Measurements from ENCODE around the gene TMEM164.

TMEM164 gene

GRCh38 chrX:110175146-110175545 is 172.2 kb downstream of the TMEM164 start:
- DNase-seq (ENCODE audit: extremely low spot score), result no peak
- no peak for TF ChIP-seq FOXM1 (IDR thresholded peaks at IDR 0.05; ENCODE audit: borderline replicate concordance)
- POLR2A ChIA-PET, result no interaction called here
- CTCF ChIA-PET, result interaction anchor here (1.1 to 6.4 kb wide), 2 partner anchors 7 to 16 kb away, joined by 5 to 38 read pairs; no protein-coding TSS in a partner anchor

DNA sequence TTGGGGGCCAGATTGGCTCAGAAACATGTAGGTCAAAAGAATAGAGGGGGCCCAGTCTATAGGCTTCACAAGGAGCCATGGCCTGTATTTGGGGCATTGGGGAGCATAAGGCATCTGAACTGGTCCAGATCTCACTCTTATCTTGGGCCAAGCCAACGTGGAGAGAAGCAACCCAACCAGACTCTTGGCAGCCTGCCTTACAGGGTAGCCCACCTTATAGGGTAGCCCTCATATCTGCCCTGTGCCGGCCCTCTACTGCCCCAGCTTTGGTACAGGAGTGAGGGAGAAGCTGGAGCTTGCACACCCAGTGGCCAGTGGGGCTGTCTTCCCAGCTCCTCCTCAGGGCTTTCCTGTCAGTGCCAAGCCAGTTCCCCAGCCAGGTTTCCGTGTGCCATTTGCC is 172.8 kb downstream of the TMEM164 start:
- DNase-seq (ENCODE audit: extremely low spot score), result no peak
- CTCF ChIA-PET, result interaction anchor here (3.4 to 6.4 kb wide), 2 partner anchors 8 to 15 kb away, joined by 15 to 38 read pairs; no protein-coding TSS in a partner anchor
- POLR2A ChIA-PET, result no interaction called here
- TF ChIP-seq SUZ12 (IDR thresholded peaks at IDR 0.05), result no peak
- TF ChIP-seq BHLHE40 (IDR thresholded peaks at IDR 0.05; ENCODE audit: borderline replicate concordance), result no peak
- TF ChIP-seq ZNF384 (IDR thresholded peaks at IDR 0.05), result no peak
- TF ChIP-seq PKNOX1 (IDR thresholded peaks at IDR 0.05), result no peak
- no peak for TF ChIP-seq ELF4 (IDR thresholded peaks at IDR 0.05)
- no peak for TF ChIP-seq TARDBP (IDR thresholded peaks at IDR 0.05)

GRCh38 chrX:110178179-110178865 is 175.4 kb downstream of the TMEM164 start:
- CTCF ChIA-PET, result interaction anchor here (0.8 to 6.4 kb wide), 5 partner anchors 11 to 240 kb away, joined by 3 to 38 read pairs (median 6); no protein-coding TSS in a partner anchor

GRCh38 chrX:110180176-110180927 is 177.4 kb downstream of the TMEM164 start:
- ChIA-PET POLR2A (interaction anchor here (0.6 to 1.2 kb wide), 2 partner anchors 21 to 138 kb away, joined by 3 to 5 read pairs; partner anchors contain the start of gene AMMECR1), CTCF (interaction anchor here (0.6 to 6.4 kb wide), 7 partner anchors 13 to 292 kb away, joined by 3 to 38 read pairs (median 5); no protein-coding TSS in a partner anchor)
- no peak for DNase-seq (ENCODE audit: extremely low spot score)
- TF ChIP-seq L3MBTL2 (conservative IDR thresholded peaks at IDR 0.05) (no peak), FOXA1 (IDR thresholded peaks at IDR 0.05) (no peak)

More at GRCh38 chrX:110178179-110178865, 175.4 kb downstream of the TMEM164 start:
- no peak for DNase-seq (ENCODE audit: extremely low spot score)
- POLR2A ChIA-PET, result interaction anchor here (1.1 to 1.2 kb wide), 2 partner anchors 8 to 18 kb away, joined by 3 read pairs; no protein-coding TSS in a partner anchor
- no peak for TF ChIP-seq HDGF (IDR thresholded peaks at IDR 0.05; ENCODE audit: borderline replicate concordance)
- no peak for TF ChIP-seq FOXK2 (IDR thresholded peaks at IDR 0.05)
- TF ChIP-seq L3MBTL2 (conservative IDR thresholded peaks at IDR 0.05), result no peak
- TF ChIP-seq ELF4 (IDR thresholded peaks at IDR 0.05), result no peak
- no peak for TF ChIP-seq BHLHE40 (IDR thresholded peaks at IDR 0.05; ENCODE audit: borderline replicate concordance)
- TF ChIP-seq ZNF384 (IDR thresholded peaks at IDR 0.05), result no peak
- TF ChIP-seq FOXM1 (IDR thresholded peaks at IDR 0.05; ENCODE audit: borderline replicate concordance), result no peak
- no peak for TF ChIP-seq SUZ12 (IDR thresholded peaks at IDR 0.05)
- TF ChIP-seq SP1 (IDR thresholded peaks at IDR 0.05), result no peak
- TF ChIP-seq TARDBP (IDR thresholded peaks at IDR 0.05), result no peak
- no peak for TF ChIP-seq LEF1 (IDR thresholded peaks at IDR 0.05; ENCODE audit: borderline replicate concordance)
- no peak for TF ChIP-seq CTBP1 (IDR thresholded peaks at IDR 0.05; ENCODE audit: borderline replicate concordance)

GRCh38 chrX:110180928-110181310 is 178.0 kb downstream of the TMEM164 start:
- POLR2A ChIA-PET, result interaction anchor here (0.6 to 1.2 kb wide), 2 partner anchors 20 to 137 kb away, joined by 3 to 5 read pairs; partner anchors contain the start of gene AMMECR1
- TF ChIP-seq BHLHE40 (IDR thresholded peaks at IDR 0.05; ENCODE audit: borderline replicate concordance) (no peak), ELF4 (IDR thresholded peaks at IDR 0.05) (no peak), TARDBP (IDR thresholded peaks at IDR 0.05) (no peak), ZNF384 (IDR thresholded peaks at IDR 0.05) (no peak), L3MBTL2 (conservative IDR thresholded peaks at IDR 0.05) (no peak), PKNOX1 (IDR thresholded peaks at IDR 0.05) (no peak), HDGF (IDR thresholded peaks at IDR 0.05; ENCODE audit: borderline replicate concordance) (no peak), CTBP1 (IDR thresholded peaks at IDR 0.05; ENCODE audit: borderline replicate concordance) (no peak)
- CTCF ChIA-PET, result interaction anchor here (0.6 to 6.4 kb wide), 5 partner anchors 13 to 1345 kb away, joined by 3 to 38 read pairs (median 5); no protein-coding TSS in a partner anchor
- DNase-seq (ENCODE audit: extremely low spot score), result no peak

- TF ChIP-seq FOXK2 (IDR thresholded peaks at IDR 0.05), result no peak
- TF ChIP-seq NFRKB (IDR thresholded peaks at IDR 0.05), result no peak
- TF ChIP-seq CTBP1 (IDR thresholded peaks at IDR 0.05; ENCODE audit: borderline replicate concordance), result no peak
- no peak for DNase-seq (ENCODE audit: extremely low spot score)
- POLR2A ChIA-PET, result interaction anchor here (1.2 kb wide), 1 partner anchor 136 kb away, joined by 5 read pairs; the partner anchor contains the start of gene AMMECR1
- CTCF ChIA-PET, result interaction anchor here (0.6 to 6.4 kb wide), 3 partner anchors 14 to 1346 kb away, joined by 3 to 38 read pairs (median 4); no protein-coding TSS in a partner anchor
Measured at GRCh38 chrX:110181459-110182137, 178.7 kb downstream of the TMEM164 start.

GRCh38 chrX:110182362-110182761 is 179.4 kb downstream of the TMEM164 start:
- TF ChIP-seq PKNOX1 (IDR thresholded peaks at IDR 0.05) (no peak), NFRKB (IDR thresholded peaks at IDR 0.05) (no peak), SP1 (IDR thresholded peaks at IDR 0.05) (no peak)
- ChIA-PET CTCF (interaction anchor here (1.2 kb wide), 1 partner anchor 35 kb away, joined by 4 read pairs; no protein-coding TSS in a partner anchor), POLR2A (interaction anchor here (1.2 kb wide), 1 partner anchor 136 kb away, joined by 5 read pairs; the partner anchor contains the start of gene AMMECR1)
- no peak for DNase-seq (ENCODE audit: extremely low spot score)

Measured in HEK293T (cell line).